T-helper 2 cell treated with Interferon-gamma antibody and Interleukin-4, amounts not matched to agents 5 μg/mL and 100 μg/mL, for 36 hours (primary cell): ENCODE results near the gene CTBP2.

Source experiments
- DNase-seq: peaks from one replicate; pipeline ENCODE4 v3.0.0; 2021; ENCODE audit warnings: low spot score
- H3K27ac Mint-ChIP-seq: one replicate; pipeline ENCODE4 v1.8.0; 2021; ENCODE audit warnings: mild to moderate bottlenecking, mixed read lengths
- H3K27me3 Mint-ChIP-seq: one replicate; pipeline ENCODE4 v1.8.0; 2021; ENCODE audit warnings: low read depth, mixed read lengths
- H3K36me3 Mint-ChIP-seq: one replicate; pipeline ENCODE4 v1.8.0; 2021; ENCODE audit warnings: low read depth, mixed read lengths
- H3K4me1 Mint-ChIP-seq: one replicate; pipeline ENCODE4 v1.8.0; 2021; ENCODE audit warnings: low read depth, mixed read lengths
- H3K4me3 Mint-ChIP-seq: one replicate; pipeline ENCODE4 v1.8.0; 2022; ENCODE audit warnings: mild to moderate bottlenecking, moderate library complexity, mixed read lengths
- H3K9me3 Mint-ChIP-seq: one replicate; pipeline ENCODE4 v1.8.0; 2021; ENCODE audit warnings: mixed read lengths

CTBP2 gene

GRCh38 chr10:124963866-124964720, 196.3 kb downstream of the CTBP2 start:
- Mint-ChIP-seq H3K27ac (no peak overlapping the region), H3K4me3 (no peak overlapping the region), H3K27me3 (no peaks in the 10 kb centered on the region), H3K4me1 (peaks cover 6% of the 10 kb centered on the region), H3K9me3 (no peaks in the 10 kb centered on the region), H3K36me3 (peaks cover 12% of the 10 kb centered on the region)
- no peak for DNase-seq

DNA sequence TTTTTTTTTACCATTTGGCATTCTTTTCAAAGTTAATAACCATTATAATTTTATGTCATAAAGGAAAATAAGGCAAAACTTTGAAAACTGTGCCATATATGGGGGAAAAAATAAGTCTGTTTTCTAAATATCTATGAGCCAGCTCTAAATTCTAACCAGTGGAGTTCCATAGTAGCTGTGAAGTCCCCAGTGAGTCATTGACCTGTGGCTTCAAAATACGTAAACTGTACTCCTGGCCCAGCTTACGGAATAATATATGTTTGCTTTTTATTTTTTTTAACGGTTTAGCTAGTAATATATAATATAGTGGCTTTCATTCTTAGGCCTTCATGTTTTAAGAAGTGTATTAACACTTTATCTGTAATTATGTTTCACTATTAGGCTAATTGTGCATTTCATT, 197.9 kb downstream of the CTBP2 start:
- no peaks in the 10 kb centered on the region for H3K9me3 Mint-ChIP-seq
- H3K4me1 Mint-ChIP-seq, result peaks cover 8% of the 10 kb centered on the region
- peaks cover 5% of the 10 kb centered on the region for H3K36me3 Mint-ChIP-seq
- H3K27me3 Mint-ChIP-seq, result no peaks in the 10 kb centered on the region
- H3K27ac Mint-ChIP-seq, result no peak overlapping the region
- no peak overlapping the region for H3K4me3 Mint-ChIP-seq
- no peak for DNase-seq

GRCh38 chr10:124961248-124961570, 199.2 kb downstream of the CTBP2 start:
- H3K4me1 Mint-ChIP-seq, result peaks cover 8% of the 10 kb centered on the region
- DNase-seq, result no peak
- no peaks in the 10 kb centered on the region for H3K9me3 Mint-ChIP-seq
- H3K4me3 Mint-ChIP-seq, result no peak overlapping the region
- H3K36me3 Mint-ChIP-seq, result no peaks in the 10 kb centered on the region
- no peak overlapping the region for H3K27ac Mint-ChIP-seq
- H3K27me3 Mint-ChIP-seq, result no peaks in the 10 kb centered on the region

DNA sequence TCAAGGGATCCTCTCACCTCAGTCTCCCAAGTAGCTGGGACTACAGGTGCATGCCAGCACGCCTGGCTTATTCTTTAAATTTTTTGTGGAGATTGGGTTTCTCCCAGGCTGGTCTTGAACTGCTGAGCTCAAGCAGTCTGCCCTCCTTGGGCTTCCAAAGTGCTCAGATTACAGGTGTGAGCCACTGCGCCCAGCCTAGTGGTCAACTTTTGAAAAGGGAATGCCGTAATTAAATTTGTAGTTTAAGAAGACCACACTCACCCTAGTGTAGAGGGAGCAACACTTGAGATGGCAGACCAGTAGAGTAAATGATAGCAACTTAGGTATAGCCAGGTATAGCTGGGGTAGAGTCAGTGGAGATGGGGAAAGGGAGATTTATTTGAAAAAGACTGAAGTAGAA, 200.8 kb downstream of the CTBP2 start:
- H3K9me3 Mint-ChIP-seq, result no peaks in the 10 kb centered on the region
- H3K4me1 Mint-ChIP-seq, result peaks cover 11% of the 10 kb centered on the region
- H3K27ac Mint-ChIP-seq, result no peak overlapping the region
- H3K27me3 Mint-ChIP-seq, result no peaks in the 10 kb centered on the region
- no peaks in the 10 kb centered on the region for H3K36me3 Mint-ChIP-seq
- no peak overlapping the region for H3K4me3 Mint-ChIP-seq
- no peak for DNase-seq

DNA sequence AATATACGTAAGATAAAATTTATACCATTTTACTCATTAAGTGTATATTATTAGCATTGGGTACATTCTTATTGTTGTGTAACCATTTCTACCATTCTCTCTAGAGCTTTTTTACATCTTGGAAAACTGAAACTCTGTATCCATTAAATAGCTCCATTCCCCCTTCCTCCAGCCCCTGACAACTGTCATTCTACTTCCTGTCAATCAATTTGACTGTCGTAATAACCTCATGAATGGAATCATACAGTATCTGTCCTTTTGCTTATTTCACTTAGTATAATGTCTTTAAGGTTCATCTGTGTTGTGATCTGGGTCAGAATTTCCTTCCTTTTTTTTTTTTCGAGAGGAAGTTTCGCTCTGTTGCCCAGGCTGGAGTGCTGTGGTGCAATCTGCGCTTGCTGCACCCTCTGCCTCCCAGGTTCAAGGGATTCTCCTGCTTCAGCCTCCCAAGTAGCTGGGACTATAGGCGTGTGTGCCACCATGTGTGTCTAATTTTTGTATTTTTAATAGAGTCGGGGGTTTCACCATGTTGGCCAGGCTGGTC, 202.9 kb downstream of the CTBP2 start:
- H3K27ac Mint-ChIP-seq, result no peak overlapping the region

DNA sequence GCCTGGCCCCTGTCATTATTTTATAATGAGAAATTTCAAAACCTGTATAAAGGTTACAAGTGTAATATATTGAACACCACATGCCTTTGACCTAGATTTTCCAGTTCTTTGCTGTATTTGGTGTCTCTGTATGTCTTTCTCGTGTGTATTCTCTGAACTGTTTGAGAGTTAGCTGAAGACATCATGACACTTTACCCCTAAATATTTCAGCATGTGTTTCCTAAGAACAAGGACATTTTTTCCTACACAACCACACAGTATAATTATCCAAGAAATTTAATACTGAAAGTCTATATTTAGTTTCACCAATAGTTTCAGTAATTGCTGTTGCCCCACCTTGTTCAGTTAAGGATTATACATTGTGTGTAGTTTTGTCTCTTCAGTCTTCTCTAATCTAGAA, 203.6 kb downstream of the CTBP2 start:
- no peak for DNase-seq
- H3K4me1 Mint-ChIP-seq, result peaks cover 11% of the 10 kb centered on the region
- no peaks in the 10 kb centered on the region for H3K9me3 Mint-ChIP-seq
- no peaks in the 10 kb centered on the region for H3K27me3 Mint-ChIP-seq
- peaks cover 6% of the 10 kb centered on the region for H3K36me3 Mint-ChIP-seq
- H3K27ac Mint-ChIP-seq, result no peak overlapping the region
- no peak overlapping the region for H3K4me3 Mint-ChIP-seq

More for the DNA sequence above, 202.9 kb downstream of the CTBP2 start:
- DNase-seq, result no peak
- Mint-ChIP-seq H3K36me3 (peaks cover 5% of the 10 kb centered on the region), H3K4me1 (peaks cover 11% of the 10 kb centered on the region), H3K9me3 (no peaks in the 10 kb centered on the region), H3K4me3 (no peak overlapping the region), H3K27me3 (no peaks in the 10 kb centered on the region)

DNA sequence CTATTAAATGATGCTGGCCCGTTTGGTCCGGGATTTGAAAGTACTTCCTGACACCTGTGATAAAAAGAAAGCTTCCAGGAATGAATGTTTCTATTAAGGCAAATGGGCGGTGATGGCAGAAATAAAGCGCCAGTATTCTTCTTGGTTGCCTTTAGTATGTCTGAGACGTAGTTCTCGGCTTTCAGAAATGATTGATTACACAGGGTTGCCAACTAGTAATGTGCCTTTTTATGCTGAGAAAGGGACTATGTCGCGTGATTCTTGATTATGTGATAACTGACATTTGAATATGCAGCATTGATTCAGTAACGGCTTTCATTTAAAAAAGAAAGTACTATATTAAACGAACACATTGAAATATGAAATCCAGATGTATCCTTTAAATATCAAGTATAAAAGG, 204.5 kb downstream of the CTBP2 start:
- Mint-ChIP-seq H3K27me3 (no peaks in the 10 kb centered on the region), H3K9me3 (no peaks in the 10 kb centered on the region), H3K4me3 (no peak overlapping the region), H3K4me1 (peaks cover 9% of the 10 kb centered on the region), H3K36me3 (peaks cover 6% of the 10 kb centered on the region), H3K27ac (no peak overlapping the region)
- DNase-seq, result no peak

- no peak for DNase-seq
- H3K4me1 Mint-ChIP-seq, result peaks cover 9% of the 10 kb centered on the region
- H3K4me3 Mint-ChIP-seq, result no peak overlapping the region
- no peaks in the 10 kb centered on the region for H3K9me3 Mint-ChIP-seq
- H3K36me3 Mint-ChIP-seq, result peaks cover 6% of the 10 kb centered on the region
- no peak overlapping the region for H3K27ac Mint-ChIP-seq
- H3K27me3 Mint-ChIP-seq, result no peaks in the 10 kb centered on the region
Observed at GRCh38 chr10:124955243-124955642, 205.1 kb downstream of the CTBP2 start.

DNA sequence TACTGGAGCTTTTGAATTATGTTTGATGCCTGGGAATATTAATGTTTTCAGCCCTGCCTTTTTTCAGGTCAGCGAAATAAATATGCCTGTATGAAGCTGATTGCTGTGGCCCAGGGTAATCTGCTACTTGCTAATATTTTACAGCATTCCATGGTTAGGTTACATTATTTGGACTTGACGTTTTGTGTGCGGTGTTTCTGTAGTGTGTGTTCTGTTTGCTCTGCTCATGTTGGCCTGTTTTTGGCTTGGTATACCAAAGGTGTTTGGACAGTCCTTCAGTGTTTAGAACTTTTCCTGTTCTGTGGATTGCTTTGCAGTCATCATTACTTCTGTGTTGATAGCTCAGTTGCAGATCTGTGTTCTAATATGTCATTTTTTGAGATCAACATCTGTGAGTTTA, 206.9 kb downstream of the CTBP2 start:
- DNase-seq, result no peak
- Mint-ChIP-seq H3K27ac (no peak overlapping the region), H3K4me1 (peaks cover 3% of the 10 kb centered on the region), H3K4me3 (no peak overlapping the region), H3K27me3 (no peaks in the 10 kb centered on the region), H3K36me3 (peaks cover 8% of the 10 kb centered on the region), H3K9me3 (no peaks in the 10 kb centered on the region)

- H3K4me3 Mint-ChIP-seq, result no peak overlapping the region
- DNase-seq, result no peak
- H3K4me1 Mint-ChIP-seq, result peaks cover 3% of the 10 kb centered on the region
Observed at GRCh38 chr10:124952123-124952522, 208.2 kb downstream of the CTBP2 start.

GRCh38 chr10:124949543-124949942, 210.8 kb downstream of the CTBP2 start:
- no peak for DNase-seq
- no peaks in the 10 kb centered on the region for H3K27me3 Mint-ChIP-seq
- H3K36me3 Mint-ChIP-seq, result peaks cover 12% of the 10 kb centered on the region
- H3K4me3 Mint-ChIP-seq, result no peak overlapping the region
- H3K9me3 Mint-ChIP-seq, result no peaks in the 10 kb centered on the region
- H3K4me1 Mint-ChIP-seq, result no peaks in the 10 kb centered on the region
- no peak overlapping the region for H3K27ac Mint-ChIP-seq

More at GRCh38 chr10:124952123-124952522, 208.2 kb downstream of the CTBP2 start:
- Mint-ChIP-seq H3K36me3 (peaks cover 12% of the 10 kb centered on the region), H3K27ac (no peak overlapping the region), H3K9me3 (no peaks in the 10 kb centered on the region), H3K27me3 (no peaks in the 10 kb centered on the region)

GRCh38 chr10:124946945-124947344, 213.4 kb downstream of the CTBP2 start:
- Mint-ChIP-seq H3K36me3 (peaks cover 10% of the 10 kb centered on the region), H3K27me3 (no peaks in the 10 kb centered on the region), H3K27ac (no peak overlapping the region), H3K9me3 (no peaks in the 10 kb centered on the region), H3K4me1 (peaks cover 2% of the 10 kb centered on the region), H3K4me3 (no peak overlapping the region)
- DNase-seq, result no peak

- Mint-ChIP-seq H3K9me3 (no peaks in the 10 kb centered on the region), H3K36me3 (peaks cover 10% of the 10 kb centered on the region), H3K27me3 (no peaks in the 10 kb centered on the region), H3K4me3 (no peak overlapping the region), H3K27ac (no peak overlapping the region), H3K4me1 (peaks cover 4% of the 10 kb centered on the region)
- no peak for DNase-seq
Observed at GRCh38 chr10:124944982-124945381, 215.4 kb downstream of the CTBP2 start.

- Mint-ChIP-seq H3K9me3 (no peaks in the 10 kb centered on the region), H3K4me1 (peaks cover 4% of the 10 kb centered on the region), H3K4me3 (no peak overlapping the region), H3K27me3 (no peaks in the 10 kb centered on the region), H3K36me3 (peaks cover 9% of the 10 kb centered on the region), H3K27ac (no peak overlapping the region)
- DNase-seq, result no peak
Observed at GRCh38 chr10:124943301-124944092, 216.9 kb downstream of the CTBP2 start.
